Measurements from ENCODE around the gene GSTM3. TPM values are rescaled to one million over a fixed set of nuclear protein-coding genes. Genes with fewer than 3 reads are reported as not detected.
A peak's percentile ranks its signal among the peaks of the same experiment; 100 is the strongest.
"Not testable (repeated sequence)": the region's sequence is repeated elsewhere in the genome, so short reads cannot be mapped to it uniquely, and the experiment has no call there.

Gene GSTM3
- total RNA-seq, 4 donors from 2014 or later: 65.9 to 288 (median 114) TPM

GRCh38 chr1:109760581-109761226, 19.9 kb upstream of the GSTM3 start:
- Histone ChIP-seq H3K4me1 (peaks cover 8% of the 10 kb centered on the region), H3K27ac (no peak overlapping the region), H3K27me3 (no peaks in the 10 kb centered on the region), H3K9me3 (no peaks in the 10 kb centered on the region), H3K36me3 (no peaks in the 10 kb centered on the region), H3K4me3 (no peak overlapping the region)
- WGBS: 93% methylated on average over 6 of the region's 7 CpGs
- no peak for TF ChIP-seq POLR2AphosphoS5 (IDR thresholded peaks at IDR 0.05)
- no peak for TF ChIP-seq POLR2A (IDR thresholded peaks at IDR 0.05)
- no peak for TF ChIP-seq EP300 (IDR thresholded peaks at IDR 0.05)
- TF ChIP-seq CTCF (IDR thresholded peaks at IDR 0.05): no peak
- peak in 1 of 2 donors; percentile 49 for DNase-seq (ENCODE audit: low spot score in 2 of 2)

DNA sequence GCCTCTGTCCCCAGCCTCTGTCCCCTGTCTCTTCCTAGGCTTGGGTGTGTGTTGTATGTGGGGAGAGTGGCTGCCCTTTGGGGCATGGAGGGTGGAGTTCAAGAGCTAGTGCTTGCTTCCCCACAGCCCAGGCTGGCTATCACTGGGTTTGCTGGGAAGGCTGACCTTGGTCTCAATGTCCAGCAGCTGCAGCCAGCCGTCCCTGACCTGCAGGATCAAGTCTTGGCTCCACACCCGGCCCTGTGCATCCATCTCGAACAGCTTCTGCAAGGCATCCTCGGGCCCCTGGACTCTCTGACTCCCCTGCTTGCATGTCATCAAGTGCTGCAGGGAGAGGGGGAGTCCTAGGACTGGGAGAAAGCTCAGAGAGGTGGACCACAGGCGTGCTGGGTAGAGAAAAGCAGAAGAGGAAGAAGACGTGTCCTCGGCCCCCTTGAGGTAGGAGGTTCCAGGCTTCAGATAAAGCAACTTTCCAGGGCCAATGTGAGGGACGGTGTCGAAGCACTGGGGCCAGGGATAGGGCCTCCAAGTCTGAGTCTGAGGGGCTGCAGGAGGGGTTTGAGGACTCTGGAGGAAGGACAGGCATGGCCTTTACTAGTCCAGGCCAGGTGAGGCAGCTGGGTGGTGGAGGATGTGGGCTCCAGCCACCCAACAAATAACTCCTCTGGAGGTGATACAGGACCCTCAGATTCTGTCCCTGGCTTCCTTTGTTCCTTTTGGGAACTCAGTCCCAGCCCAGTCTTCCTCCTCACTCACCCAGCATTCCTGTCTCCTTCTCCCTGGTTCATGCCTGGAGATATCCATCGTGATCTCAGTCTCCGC, 18.9 kb upstream of the GSTM3 start:
- 92% methylated on average over 10 of the region's 11 CpGs for WGBS

DNA sequence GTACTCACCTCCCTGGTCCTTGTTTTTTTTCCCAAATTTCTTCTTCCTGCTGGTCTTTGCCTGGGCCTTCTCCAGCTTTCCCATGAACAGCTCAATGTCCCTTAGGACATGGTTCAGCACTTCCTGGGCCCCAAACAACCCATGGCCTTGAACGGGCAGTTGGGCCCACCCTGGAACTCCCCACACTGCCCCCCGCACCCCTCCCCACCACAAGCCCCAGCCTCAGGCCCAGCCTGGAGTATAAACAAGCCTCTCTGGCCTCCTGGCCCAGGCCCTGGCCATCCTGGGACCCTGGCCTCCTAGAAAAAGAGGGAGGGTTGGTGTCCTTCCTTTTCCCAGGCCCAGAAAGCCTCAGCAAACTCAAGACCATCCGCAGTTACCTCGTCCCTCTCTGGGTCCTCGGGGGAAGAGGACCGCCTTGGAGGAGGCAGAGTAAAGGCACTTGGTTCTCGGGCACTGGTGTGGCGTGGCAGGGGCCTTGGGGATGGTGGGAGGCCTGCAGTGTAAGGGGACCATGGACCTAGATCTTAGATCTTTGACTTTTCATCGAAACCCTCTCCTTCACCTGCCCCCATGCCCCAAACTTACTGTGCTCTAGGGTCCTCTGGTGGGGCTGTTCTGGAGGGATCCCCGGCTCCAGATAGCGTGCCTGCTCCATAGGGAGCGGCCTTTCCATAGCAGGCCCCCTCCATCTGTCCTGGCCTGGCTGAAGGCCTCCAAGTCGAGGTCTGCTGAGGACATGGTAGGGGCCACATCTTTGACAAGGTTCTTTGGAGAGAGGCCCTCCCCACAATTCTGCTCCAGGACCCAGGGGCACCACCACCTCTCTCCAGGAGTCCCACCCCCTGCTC, 17.3 kb upstream of the GSTM3 start:
- H3K27me3 ChIP-seq: no peaks in the 10 kb centered on the region
- no peaks in the 10 kb centered on the region for H3K9me3 ChIP-seq
- no peaks in the 10 kb centered on the region for H3K36me3 ChIP-seq
- WGBS: 92% methylated on average over 13 of the region's 13 CpGs
- no peak overlapping the region for H3K27ac ChIP-seq
- no peaks in the 10 kb centered on the region for H3K4me1 ChIP-seq
- H3K4me3 ChIP-seq: no peak overlapping the region
- TF ChIP-seq POLR2A (IDR thresholded peaks at IDR 0.05) (no peak), POLR2AphosphoS5 (IDR thresholded peaks at IDR 0.05) (no peak), EP300 (IDR thresholded peaks at IDR 0.05) (no peak), CTCF (IDR thresholded peaks at IDR 0.05) (no peak)
- peak; percentile 50 to 76 for DNase-seq (ENCODE audit: low spot score in 2 of 2)

More for the DNA sequence above, 18.9 kb upstream of the GSTM3 start:
- Histone ChIP-seq H3K4me3 (no peak overlapping the region), H3K27ac (no peak overlapping the region), H3K36me3 (no peaks in the 10 kb centered on the region), H3K27me3 (no peaks in the 10 kb centered on the region), H3K9me3 (no peaks in the 10 kb centered on the region), H3K4me1 (peaks cover 8% of the 10 kb centered on the region)
- TF ChIP-seq POLR2AphosphoS5 (IDR thresholded peaks at IDR 0.05) (no peak), EP300 (IDR thresholded peaks at IDR 0.05) (no peak), POLR2A (IDR thresholded peaks at IDR 0.05) (no peak), CTCF (IDR thresholded peaks at IDR 0.05) (no peak)
- peak; percentile 59 to 76 for DNase-seq (ENCODE audit: low spot score in 2 of 2)

DNA sequence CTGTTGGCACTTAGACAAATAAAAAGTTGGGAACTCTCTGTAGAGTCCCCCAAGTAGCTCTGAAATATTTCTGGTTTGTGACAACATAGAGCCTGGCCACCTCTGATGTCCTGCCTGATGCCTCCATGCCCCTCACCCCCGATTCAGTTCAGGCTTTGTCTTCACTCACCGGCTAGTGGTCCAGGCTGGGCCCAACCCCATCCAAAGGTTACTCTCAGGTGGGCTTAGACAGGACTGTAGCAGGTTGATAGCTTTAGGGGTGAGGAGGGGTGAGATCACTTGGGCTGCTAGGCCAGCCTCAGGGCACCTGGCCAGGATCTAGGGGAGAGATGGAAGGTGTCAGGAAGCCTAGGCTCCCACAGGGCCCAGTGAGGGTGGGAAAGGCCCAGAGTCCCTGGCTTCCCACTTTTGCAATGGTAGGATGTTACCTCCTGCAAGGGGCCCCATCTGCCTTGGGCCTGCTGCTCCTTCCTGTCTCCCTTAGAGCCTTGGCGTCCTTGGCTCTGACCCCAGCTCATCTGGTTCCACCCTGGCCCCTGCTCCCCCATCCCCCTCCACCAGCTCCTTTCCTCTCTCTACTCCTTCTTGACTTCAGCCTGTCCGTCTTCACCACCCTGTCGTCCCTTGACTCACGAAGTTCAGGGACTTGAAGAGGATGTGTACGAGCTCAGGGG, 16.1 kb upstream of the GSTM3 start:
- Histone ChIP-seq H3K9me3 (no peaks in the 10 kb centered on the region), H3K27me3 (no peaks in the 10 kb centered on the region), H3K4me3 (no peak overlapping the region), H3K27ac (no peak overlapping the region), H3K36me3 (no peaks in the 10 kb centered on the region), H3K4me1 (no peaks in the 10 kb centered on the region)
- peak in 1 of 2 donors; percentile 65 for DNase-seq (ENCODE audit: low spot score in 2 of 2)
- TF ChIP-seq CTCF (IDR thresholded peaks at IDR 0.05) (no peak), POLR2AphosphoS5 (IDR thresholded peaks at IDR 0.05) (no peak), EP300 (IDR thresholded peaks at IDR 0.05) (no peak), POLR2A (IDR thresholded peaks at IDR 0.05) (no peak)
- WGBS: 95% methylated on average over 7 of the region's 7 CpGs

- peak in 1 of 2 donors; percentile 31 for DNase-seq (ENCODE audit: low spot score in 2 of 2)
- WGBS: 90% methylated on average over 5 of the region's 5 CpGs
- not testable (repeated sequence) for H3K36me3 ChIP-seq
Measured at GRCh38 chr1:109756325-109756724, 15.5 kb upstream of the GSTM3 start.

More at GRCh38 chr1:109756325-109756724, 15.5 kb upstream of the GSTM3 start:
- H3K4me3 ChIP-seq, H3K27me3 ChIP-seq, H3K27ac ChIP-seq, H3K4me1 ChIP-seq, H3K9me3 ChIP-seq: not testable (repeated sequence)
